Testis (tissue), 3 donors: ENCODE results near the gene DYNC1LI1. TPM values are rescaled to one million over a fixed set of nuclear protein-coding genes. Genes with fewer than 3 reads are reported as not detected.

Experiments used
- DNase-seq: peaks from one replicate; pipeline ENCODE4 v3.0.0-alpha.2; 2019
- H3K27ac ChIP-seq, 2 donors: fragments of 200-600 bp; sonication (generic); one replicate each; pipeline ENCODE4 v1.5.1; 2019
- H3K27me3 ChIP-seq: fragments of 200-600 bp; sonication (generic); one replicate; pipeline ENCODE4 v1.5.1; 2019
- H3K36me3 ChIP-seq: fragments of 200-600 bp; sonication (generic); one replicate; pipeline ENCODE4 v1.5.1; 2017; ENCODE audit warnings: low read depth; ENCODE audit errors: missing control alignments
- H3K4me1 ChIP-seq: fragments of 200-600 bp; sonication (generic); one replicate; pipeline ENCODE4 v1.5.1; 2019
- H3K4me3 ChIP-seq, 2 donors: fragments of 200-600 bp; sonication (generic); one replicate each; pipeline ENCODE4 v1.5.1; 2017 to 2019
- H3K9me3 ChIP-seq: fragments of 200-600 bp; sonication (generic); one replicate; pipeline ENCODE4 v1.5.1; 2017
- CTCF ChIP-seq, 3 experiments: fragments of 450-650 bp in 2 of 3; fragments of 200-600 bp in 1 of 3; sonication (generic) in 1 of 3; IDR thresholded peaks; one replicate each; pipeline ENCODE4 v1.5.1; 2016 to 2019; ENCODE audit warnings: antibody characterized with exemption in 3 of 3, mild to moderate bottlenecking in 2 of 3, moderate library complexity in 1 of 3
- POLR2A ChIP-seq: fragments of 450-650 bp; IDR thresholded peaks from one replicate; pipeline ENCODE4 v1.6.1; 2017; ENCODE audit warnings: antibody characterized with exemption, mild to moderate bottlenecking, moderate library complexity
- WGBS, 2 donors: methylation state at CpG; one replicate each; pipeline ENCODE4 v1.1.5; 2018; 5-methylcytosine and 5-hydroxymethylcytosine counted together
- intact Hi-C: fragments of 100-400 bp; cut with DNase I; formaldehyde crosslinking; loops from one replicate; pipeline ENCODE4 v1.15.1; 2023; ENCODE audit warnings: low total_unique reads
- polyA plus RNA-seq: library from polyadenylated mRNA; stranded (reverse); fragments of 350-450 nt; fragmentation: Illumina TruSeq; extraction: RNeasy Lipid Tissue Mini Kit (QIAGEN cat#74804); gene quantifications from one replicate; pipeline ENCODE4 v1.2.3, GENCODE V29; 2014; ENCODE audit warnings: low read depth, low replicate concordance; ENCODE audit not compliant: insufficient read depth
- total RNA-seq, 2 donors: library from RNA; depleted of rRNA; stranded (reverse); fragments of >200 nt; gene quantifications; one replicate each; pipeline ENCODE4 v1.2.3, GENCODE V29; 2016

DYNC1LI1 gene
- total and polyA plus RNA-seq, 3 donors from 2014 or later, result 53.9 to 85.7 (median 61.3) TPM

- no peak overlapping the region for H3K4me3 ChIP-seq
Observed at GRCh38 chr3:32603064-32603463, 32.4 kb upstream of the DYNC1LI1 start.

GRCh38 chr3:32602206-32602605 lies 31.5 kb upstream of the DYNC1LI1 start:
- intact Hi-C loops, result no loop called here
- Histone ChIP-seq H3K4me3 (no peak overlapping the region), H3K27me3 (no peaks in the 10 kb centered on the region), H3K27ac (no peak overlapping the region), H3K9me3 (no peaks in the 10 kb centered on the region), H3K36me3 (no peaks in the 10 kb centered on the region), H3K4me1 (no peaks in the 10 kb centered on the region)
- TF ChIP-seq CTCF (IDR thresholded peaks at IDR 0.05) (no peak), POLR2A (no peak)
- DNase-seq, result no peak
- 85 to 86% methylated on average over 7 of the region's 7 CpGs for WGBS, 2 donors

More at GRCh38 chr3:32603064-32603463, 32.4 kb upstream of the DYNC1LI1 start:
- TF ChIP-seq CTCF (IDR thresholded peaks at IDR 0.05) (no peak), POLR2A (no peak)
- Histone ChIP-seq H3K27ac (no peak overlapping the region), H3K4me1 (no peaks in the 10 kb centered on the region), H3K9me3 (no peaks in the 10 kb centered on the region), H3K27me3 (no peaks in the 10 kb centered on the region), H3K36me3 (no peaks in the 10 kb centered on the region)
- no peak for DNase-seq
- intact Hi-C loops, result no loop called here
- 45 to 72% methylated on average over 4 of the region's 4 CpGs for WGBS, 2 donors

- WGBS, 2 donors, result 56 to 58% methylated on average over 3 of the region's 3 CpGs
- intact Hi-C loops, result no loop called here
- Histone ChIP-seq H3K9me3 (no peaks in the 10 kb centered on the region), H3K4me3 (no peak overlapping the region), H3K27ac (no peak overlapping the region), H3K36me3 (no peaks in the 10 kb centered on the region), H3K4me1 (no peaks in the 10 kb centered on the region), H3K27me3 (no peaks in the 10 kb centered on the region)
- DNase-seq, result no peak
- no peak for TF ChIP-seq CTCF (IDR thresholded peaks at IDR 0.05)
- TF ChIP-seq POLR2A, result no peak
Observed at GRCh38 chr3:32601722-32602121, 31.1 kb upstream of the DYNC1LI1 start.

GRCh38 chr3:32597656-32598055 lies 27.0 kb upstream of the DYNC1LI1 start:
- no peaks in the 10 kb centered on the region for H3K27me3 ChIP-seq
- H3K9me3 ChIP-seq, result no peaks in the 10 kb centered on the region
- no peaks in the 10 kb centered on the region for H3K4me1 ChIP-seq
- no peak for DNase-seq
- 59 to 76% methylated on average over 2 of the region's 2 CpGs for WGBS, 2 donors
- no peaks in the 10 kb centered on the region for H3K36me3 ChIP-seq
- no peak overlapping the region for H3K27ac ChIP-seq
- H3K4me3 ChIP-seq, result no peak overlapping the region
- intact Hi-C loops, result no loop called here
- TF ChIP-seq POLR2A, result no peak
- TF ChIP-seq CTCF (IDR thresholded peaks at IDR 0.05), result no peak

GRCh38 chr3:32596909-32597369 lies 26.3 kb upstream of the DYNC1LI1 start:
- no peaks in the 10 kb centered on the region for H3K4me1 ChIP-seq
- TF ChIP-seq CTCF (IDR thresholded peaks at IDR 0.05), result no peak
- TF ChIP-seq POLR2A, result no peak
- intact Hi-C loops, result no loop called here
- no peaks in the 10 kb centered on the region for H3K27me3 ChIP-seq
- H3K4me3 ChIP-seq, result no peak overlapping the region
- H3K27ac ChIP-seq, result no peak overlapping the region
- DNase-seq, result no peak
- WGBS, 2 donors, result 72 to 77% methylated on average over 8 of the region's 8 CpGs
- H3K36me3 ChIP-seq, result no peaks in the 10 kb centered on the region
- no peaks in the 10 kb centered on the region for H3K9me3 ChIP-seq
